Measurements from ENCODE around the gene SMIM13.

Gene SMIM13

GRCh38 chr6:11093626-11094410 is at the start of gene SMIM13:
Gene SMIM13 (plus strand): TSS chr6:11093834. CDS start chr6:11094314, 480 bp downstream.
- peak; percentile 95 for DNase-seq

- no peak for DNase-seq
Observed at GRCh38 chr6:11043961-11044711, 49.5 kb upstream of the SMIM13 start, which contains the start of gene ELOVL2. Gene ELOVL2 (minus strand): TSS chr6:11044305. CDS start chr6:11044230, 75 bp downstream.

- no peak for DNase-seq
Observed at GRCh38 chr6:11044712-11045167, 48.9 kb upstream of the SMIM13 start.

GRCh38 chr6:11050731-11051130 is 42.9 kb upstream of the SMIM13 start:
- no peak for DNase-seq

- DNase-seq: no peak
Observed at GRCh38 chr6:11053307-11053706, 40.3 kb upstream of the SMIM13 start.

GRCh38 chr6:11054722-11055121 is 38.9 kb upstream of the SMIM13 start:
- DNase-seq: no peak

- DNase-seq: no peak
Observed at GRCh38 chr6:11055127-11055627, 38.5 kb upstream of the SMIM13 start.

GRCh38 chr6:11056871-11057270 is 36.8 kb upstream of the SMIM13 start:
- DNase-seq: no peak

- no peak for DNase-seq
Observed at GRCh38 chr6:11058406-11058805, 35.2 kb upstream of the SMIM13 start.

GRCh38 chr6:11062083-11062482 is 31.6 kb upstream of the SMIM13 start:
- DNase-seq: no peak

- DNase-seq: no peak
Observed at GRCh38 chr6:11062715-11063114, 30.9 kb upstream of the SMIM13 start.

- no peak for DNase-seq
Observed at GRCh38 chr6:11064836-11065235, 28.8 kb upstream of the SMIM13 start.

GRCh38 chr6:11065436-11066202 is 28.0 kb upstream of the SMIM13 start:
- no peak for DNase-seq

GRCh38 chr6:11066505-11067347 is 26.9 kb upstream of the SMIM13 start:
- DNase-seq: no peak

- no peak for DNase-seq
Observed at GRCh38 chr6:11067348-11067747, 26.3 kb upstream of the SMIM13 start.

GRCh38 chr6:11069760-11070159 is 23.9 kb upstream of the SMIM13 start:
- DNase-seq: no peak

GRCh38 chr6:11072101-11072500 is 21.5 kb upstream of the SMIM13 start:
- no peak for DNase-seq

- DNase-seq: no peak
Observed at GRCh38 chr6:11076540-11076939, 17.1 kb upstream of the SMIM13 start.

- DNase-seq: no peak
Observed at GRCh38 chr6:11078266-11078665, 15.4 kb upstream of the SMIM13 start.

GRCh38 chr6:11080296-11080695 is 13.3 kb upstream of the SMIM13 start:
- no peak for DNase-seq

GRCh38 chr6:11083491-11083890 is 10.1 kb upstream of the SMIM13 start:
- no peak for DNase-seq

GRCh38 chr6:11083956-11084355 is 9.7 kb upstream of the SMIM13 start:
- no peak for DNase-seq
